Muscle of arm (tissue), 14 donors: Measurements from ENCODE around the gene OR10X1. TPM values are rescaled to one million over a fixed set of nuclear protein-coding genes. Genes with fewer than 3 reads are reported as not detected.

Source experiments
- DNase-seq: peaks from one replicate; pipeline ENCODE4 v3.0.0-alpha.2; 2013
- long read RNA-seq, 11 donors: transcript quantifications; one replicate each; lab custom pipeline, GENCODE V29; 2026
- polyA plus RNA-seq, 12 donors: library from polyadenylated mRNA; unstranded; fragments of 120-200 nt; gene quantifications; one replicate each; pipeline ENCODE4 v1.2.1, GENCODE V29; 2013; ENCODE audit not compliant: insufficient read length in 12 of 12

Gene OR10X1
- polyA plus RNA-seq: not detected
- long read RNA-seq, donor 1: 0 reads
- long read RNA-seq, donor 2: 0 reads
- long read RNA-seq, donor 3: 0 reads
- long read RNA-seq, donor 4: 0 reads
- long read RNA-seq, donor 5: 0 reads
- long read RNA-seq, donor 6: 0 reads
- long read RNA-seq, donor 7: 0 reads
- long read RNA-seq, donor 8: 0 reads
- long read RNA-seq, donor 9: 0 reads
- long read RNA-seq, donor 10: 0 reads
- long read RNA-seq, donor 11: 0 reads

- DNase-seq: no peak
Measured at GRCh38 chr1:158579733-158580132, at the start of gene OR10X1. TSS of gene OR10X1 (minus strand) at chr1:158579899. CDS start at chr1:158579899, 0 bp downstream.

GRCh38 chr1:158613764-158614163, 34.1 kb upstream of the OR10X1 start:
- no peak for DNase-seq

DNA sequence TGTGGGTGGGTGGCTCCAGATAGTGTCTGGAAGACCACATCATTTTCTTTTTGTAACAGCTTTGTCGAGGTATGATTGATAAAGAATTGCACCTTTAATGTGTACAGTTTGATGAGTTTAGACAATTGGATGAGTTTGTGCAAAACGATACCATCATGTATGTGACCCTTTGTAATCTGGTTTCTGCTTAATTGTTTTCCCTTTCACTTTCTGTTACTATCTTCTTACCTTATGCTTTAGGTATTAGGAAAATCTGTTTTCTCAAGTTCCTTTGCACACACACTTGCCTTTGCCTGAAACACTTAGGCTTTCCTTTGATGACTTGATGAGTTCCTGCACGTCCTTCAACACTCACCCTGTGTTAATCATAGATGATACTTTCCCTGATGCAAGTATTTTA, 32.2 kb upstream of the OR10X1 start:
- DNase-seq: no peak

DNA sequence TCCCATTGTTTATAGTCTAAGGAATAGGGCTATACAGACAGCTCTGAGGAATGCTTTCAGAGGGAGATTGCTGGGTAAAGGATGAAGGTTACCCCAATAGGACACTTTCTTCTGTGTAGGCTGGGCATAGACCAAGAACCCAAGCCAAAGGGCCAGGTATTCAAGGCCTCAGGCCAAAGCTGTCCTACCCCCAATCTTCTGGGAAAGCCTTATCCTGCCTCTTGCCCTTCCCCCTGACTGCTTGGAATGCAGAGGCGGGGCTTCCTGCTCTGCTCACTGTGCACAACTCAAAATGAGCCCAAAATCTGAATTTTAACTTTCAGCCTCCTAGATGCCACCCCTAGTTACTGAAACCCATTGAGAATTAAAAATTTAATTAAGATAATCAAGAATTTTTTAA, 27.6 kb upstream of the OR10X1 start:
- DNase-seq: no peak

- no peak for DNase-seq
Measured at GRCh38 chr1:158604968-158605367, 25.3 kb upstream of the OR10X1 start, which contains the start of gene OR10Z1. TSS of gene OR10Z1 (plus strand) at chr1:158605268. CDS start at chr1:158606439, 1,171 bp downstream.

DNA sequence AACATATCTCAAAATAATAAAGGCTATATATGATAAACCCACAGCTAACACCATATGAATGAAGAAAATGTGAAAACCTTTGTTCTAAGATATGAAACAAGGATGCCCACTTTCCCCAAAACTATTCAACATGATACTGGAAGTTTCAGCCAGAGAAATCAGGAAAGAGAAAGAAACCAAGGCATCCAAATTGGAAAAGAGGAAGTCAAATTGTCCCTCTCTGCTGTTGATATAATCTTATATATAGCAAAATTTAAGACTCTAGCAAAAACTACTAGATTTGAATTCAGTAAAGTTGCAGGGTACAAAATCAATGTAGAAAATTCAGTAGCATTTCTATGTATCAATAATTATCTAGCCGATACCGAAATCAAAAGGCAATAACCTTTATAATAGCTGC, 21.0 kb upstream of the OR10X1 start:
- DNase-seq: no peak

DNA sequence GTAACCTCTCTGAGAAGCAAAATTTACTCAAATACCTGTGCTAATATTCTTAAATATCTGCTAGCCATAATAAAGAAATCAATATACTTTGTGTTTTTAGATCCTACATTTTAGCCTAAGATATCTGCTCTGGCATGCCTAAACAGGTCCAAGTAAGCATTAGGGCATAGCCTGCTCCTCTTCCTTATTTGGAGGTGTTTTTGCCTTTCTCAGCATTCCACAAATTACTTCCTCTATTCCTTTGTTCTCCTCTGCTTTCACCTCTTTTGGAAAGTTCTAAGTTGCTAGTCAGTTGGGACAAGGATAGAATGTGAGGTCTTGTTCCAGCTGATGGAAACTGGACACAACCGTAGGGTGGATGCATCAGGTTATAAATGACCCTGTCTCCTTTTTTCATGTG, 7.2 kb upstream of the OR10X1 start:
- DNase-seq: no peak

DNA sequence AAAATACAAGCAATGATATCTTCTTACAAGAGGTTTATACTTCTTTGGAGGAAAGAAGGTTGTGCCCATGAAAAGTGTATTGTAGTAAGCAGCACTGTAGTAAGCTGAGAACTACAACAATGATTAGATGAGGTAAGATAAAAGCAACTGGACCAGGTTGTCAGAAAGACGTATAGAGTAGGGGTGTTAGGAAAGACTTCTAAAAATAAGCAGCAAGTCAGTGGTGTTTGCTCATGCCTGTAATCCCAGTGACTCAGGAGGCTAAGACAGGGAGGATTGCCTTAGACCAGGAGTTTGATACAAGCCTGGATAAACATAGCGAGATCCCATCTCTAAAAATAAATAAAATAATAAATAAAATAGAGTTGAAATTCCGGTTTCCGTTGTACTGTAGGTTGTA, 4.3 kb upstream of the OR10X1 start:
- no peak for DNase-seq

GRCh38 chr1:158577561-158577960, 2.1 kb downstream of the OR10X1 start:
- no peak for DNase-seq

GRCh38 chr1:158572226-158572625, 7.5 kb downstream of the OR10X1 start:
- DNase-seq: no peak

DNA sequence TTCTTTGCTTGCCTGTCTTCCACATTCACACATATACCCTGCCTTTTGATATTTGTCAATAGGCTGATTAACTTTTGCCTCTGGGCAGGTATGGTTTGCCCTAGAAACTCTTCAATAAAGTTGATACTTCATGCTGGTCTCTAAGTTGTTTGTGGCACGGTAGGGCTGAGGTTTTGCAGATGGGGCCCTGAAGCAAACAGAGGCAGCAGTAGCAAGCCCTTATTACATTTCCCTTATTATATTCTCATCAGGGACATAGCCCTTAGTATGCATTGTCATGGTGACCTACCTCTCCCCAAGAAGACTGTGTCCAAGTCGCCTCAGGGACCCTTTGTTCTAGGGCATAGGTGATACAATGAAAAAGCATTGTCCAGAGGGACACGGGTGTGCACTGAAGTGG, 9.2 kb downstream of the OR10X1 start, which contains the start of gene OR6P1:
Gene OR6P1, minus strand, starts transcription at position 101 of the 400 bp plus-strand sequence. CDS start 6,976 bp downstream, outside the sequence.
- no peak for DNase-seq

DNA sequence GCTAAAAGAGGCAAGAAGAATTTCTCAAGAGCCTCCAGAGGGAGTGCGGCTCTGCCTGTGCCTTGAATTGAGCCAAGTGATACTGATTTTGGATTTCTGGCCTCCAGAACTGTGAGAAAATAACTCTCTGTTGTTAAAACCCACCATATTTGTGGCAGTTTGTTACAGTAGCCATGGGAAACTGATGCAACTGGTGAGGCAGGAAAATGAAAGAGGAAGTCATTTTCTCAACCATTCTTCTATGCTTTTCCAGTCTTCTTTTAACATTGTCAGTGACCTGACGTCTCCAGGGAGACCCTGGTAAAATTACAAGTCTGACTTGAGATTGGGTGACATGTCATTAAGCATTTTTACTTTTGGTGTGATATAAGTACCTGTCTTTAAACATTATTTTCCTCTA, 15.1 kb downstream of the OR10X1 start:
- no peak for DNase-seq

DNA sequence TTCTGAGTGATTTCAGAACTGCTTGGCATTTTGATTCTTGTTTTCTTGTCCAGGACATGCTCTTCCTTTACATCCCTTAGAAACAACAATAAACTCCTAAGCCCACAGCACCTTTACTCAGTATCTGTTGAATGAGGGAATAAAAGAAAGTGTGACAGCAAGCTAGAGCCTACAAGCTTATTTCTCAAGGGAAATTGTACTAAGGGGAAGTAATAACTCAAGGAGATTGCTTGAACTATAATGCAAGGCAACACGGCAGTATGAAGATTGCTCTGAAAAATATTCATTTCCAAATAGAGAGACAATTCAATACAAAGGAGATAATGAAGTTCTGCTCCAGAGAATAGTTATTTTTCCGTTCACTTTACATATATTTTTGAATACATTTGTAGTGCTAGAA, 15.8 kb downstream of the OR10X1 start:
- no peak for DNase-seq

- no peak for DNase-seq
Measured at GRCh38 chr1:158559696-158560095, 20.0 kb downstream of the OR10X1 start.

DNA sequence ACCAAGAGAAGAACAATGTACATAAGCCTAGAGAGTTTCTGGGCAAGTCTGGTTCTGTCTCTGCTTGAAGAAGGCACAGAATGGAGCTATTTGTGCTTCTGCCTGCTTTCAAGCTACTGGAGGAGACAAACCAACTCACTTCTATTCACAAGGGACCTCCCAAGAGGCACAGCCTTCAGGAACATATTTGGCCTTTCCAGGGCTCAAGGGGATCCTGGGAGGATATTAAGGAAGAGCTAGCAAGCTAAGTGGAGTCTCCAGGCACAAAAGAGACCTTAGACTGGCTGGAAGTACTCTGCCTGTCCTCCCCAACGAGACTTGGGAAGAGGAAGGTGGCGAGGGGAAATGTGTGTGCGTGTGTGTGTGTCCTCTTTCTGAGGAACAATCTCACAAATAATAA, 25.3 kb downstream of the OR10X1 start, which contains the start of gene OR6Y1:
Gene OR6Y1, minus strand, starts transcription at position 54 of the 400 bp plus-strand sequence. CDS start 6,300 bp downstream, outside the sequence.
- no peak for DNase-seq

GRCh38 chr1:158552296-158552695, 27.4 kb downstream of the OR10X1 start:
- DNase-seq: no peak

GRCh38 chr1:158547533-158547932, 32.2 kb downstream of the OR10X1 start:
- no peak for DNase-seq

DNA sequence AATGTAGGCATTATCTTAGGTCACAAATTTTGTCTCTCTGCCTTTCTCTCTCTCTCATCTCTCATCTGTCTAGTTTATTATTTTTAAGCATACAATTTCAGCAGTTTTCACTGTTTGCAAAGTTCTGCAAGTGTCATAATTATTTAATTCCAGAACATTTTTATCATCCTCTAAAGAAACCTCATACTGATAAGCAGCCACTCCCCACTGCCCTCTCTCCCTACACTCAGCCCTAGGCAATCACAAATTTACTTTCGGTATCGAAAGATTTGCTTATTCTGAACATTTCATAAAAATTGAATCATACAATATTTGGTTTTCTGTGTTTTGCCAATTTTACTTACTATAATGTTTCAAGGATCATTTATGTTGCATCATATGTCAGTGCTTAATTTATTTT, 42.1 kb downstream of the OR10X1 start:
- DNase-seq: no peak

DNA sequence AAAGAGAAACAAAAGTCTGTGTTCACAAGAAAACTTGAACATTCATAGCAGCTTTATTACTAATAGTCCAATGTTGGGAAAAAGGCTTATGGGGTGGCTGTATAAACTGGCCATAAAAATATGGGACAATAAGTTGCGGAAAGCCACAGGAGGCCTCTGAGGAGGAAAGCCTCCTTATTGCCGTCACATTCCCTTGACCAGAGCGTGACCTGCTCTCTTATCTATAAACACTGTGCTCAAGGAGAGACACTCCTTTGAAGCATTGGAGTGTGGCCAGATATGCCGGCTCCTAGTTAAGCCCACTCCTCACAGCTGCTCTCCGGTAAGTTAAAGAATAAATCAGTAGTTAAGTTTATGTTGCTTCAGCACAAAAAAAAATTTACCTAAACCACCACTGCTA, 45.2 kb downstream of the OR10X1 start:
- DNase-seq: no peak

Other genes with a start within 250 kb of the OR10X1 start
- gene CD1B, start 248.4 kb downstream of the OR10X1 start, polyA plus RNA-seq: under 1 TPM in 1 of 12 donors, not detected in 11; 0.12 TPM
- under 1 TPM in 2 of 12 donors, not detected in 10; 0.39 to 0.48 TPM for gene CD1E, start 226.0 kb downstream of the OR10X1 start, polyA plus RNA-seq
- not detected for gene OR10T2, start 180.4 kb downstream of the OR10X1 start, polyA plus RNA-seq
- gene OR10K2, start 153.7 kb downstream of the OR10X1 start, polyA plus RNA-seq: not detected
- under 1 TPM in 4 of 12 donors, not detected in 8; 0.03 to 0.07 (median 0.05) TPM for gene OR10K1, start 118.1 kb downstream of the OR10X1 start, polyA plus RNA-seq
- gene OR10R2, start 107.7 kb downstream of the OR10X1 start, polyA plus RNA-seq: not detected
- not detected for gene OR6Y1, start 25.5 kb downstream of the OR10X1 start, polyA plus RNA-seq
- gene OR6P1, start 9.3 kb downstream of the OR10X1 start, polyA plus RNA-seq: not detected
- under 1 TPM in 8 of 12 donors, not detected in 4; 0.09 to 0.21 (median 0.13) TPM for gene OR10Z1, start 25.4 kb upstream of the OR10X1 start, polyA plus RNA-seq
- 1 to 10 TPM in 10 of 12 donors, not detected in 2; 1.6 to 8.1 (median 2.9) TPM for gene SPTA1, start 106.8 kb upstream of the OR10X1 start, polyA plus RNA-seq
- not detected for gene OR6K2, start 120.8 kb upstream of the OR10X1 start, polyA plus RNA-seq
- gene OR6K3, start 140.8 kb upstream of the OR10X1 start, polyA plus RNA-seq: under 1 TPM in 1 of 12 donors, not detected in 11; 0.08 TPM
- not detected for gene OR6K6, start 174.8 kb upstream of the OR10X1 start, polyA plus RNA-seq
- not detected for gene OR6N1, start 192.3 kb upstream of the OR10X1 start, polyA plus RNA-seq
- not detected for gene OR6N2, start 201.3 kb upstream of the OR10X1 start, polyA plus RNA-seq